H9 (cell line): ENCODE measurements around the gene TP53BP1. TPM values are rescaled to one million over a fixed set of nuclear protein-coding genes. Genes with fewer than 3 reads are reported as not detected.

Experiments
- DNase-seq: peaks from one replicate; pipeline ENCODE4 v3.0.0-alpha.2; 2017
- H2AFZ ChIP-seq: one replicate; pipeline ENCODE4 v1.6.1; 2013; ENCODE audit warnings: mild to moderate bottlenecking, low read length, control low read depth, moderate library complexity
- H2AK5ac ChIP-seq: 2 replicates; pipeline ENCODE4 v1.6.1; 2013; ENCODE audit warnings: low read length, control low read depth, mixed read lengths; ENCODE audit not compliant: insufficient read length
- H2BK120ac ChIP-seq: one replicate; pipeline ENCODE4 v1.6.1; 2013; ENCODE audit warnings: low read depth, mild to moderate bottlenecking, low read length, control low read depth, inconsistent platforms; ENCODE audit not compliant: poor library complexity, severe bottlenecking
- H2BK12ac ChIP-seq: 2 replicates; pipeline ENCODE4 v1.6.1; 2013; ENCODE audit warnings: low read length, control low read depth, mixed read lengths, low read depth; ENCODE audit not compliant: insufficient read length
- H2BK15ac ChIP-seq: 2 replicates; pipeline ENCODE4 v1.6.1; 2013; ENCODE audit warnings: low read depth, low read length, control low read depth
- H2BK20ac ChIP-seq: one replicate; pipeline ENCODE4 v1.6.1; 2013; ENCODE audit warnings: low read depth, mild to moderate bottlenecking, low read length, control low read depth, inconsistent platforms; ENCODE audit not compliant: poor library complexity, severe bottlenecking
- H2BK5ac ChIP-seq: 2 replicates; pipeline ENCODE4 v1.6.1; 2013; ENCODE audit warnings: low read length, control low read depth, mixed read lengths; ENCODE audit not compliant: insufficient read length
- H3K14ac ChIP-seq: 2 replicates; pipeline ENCODE4 v1.6.1; 2013; ENCODE audit warnings: low read length, control low read depth; ENCODE audit not compliant: insufficient read depth
- H3K18ac ChIP-seq: 2 replicates; pipeline ENCODE4 v1.6.1; 2013; ENCODE audit warnings: low read depth, mild to moderate bottlenecking, mixed read lengths, low read length, control low read depth; ENCODE audit not compliant: insufficient read length
- H3K23ac ChIP-seq: 2 replicates; pipeline ENCODE4 v1.6.1; 2013; ENCODE audit warnings: low read length, control low read depth, mixed read lengths, low read depth; ENCODE audit not compliant: insufficient read length
- H3K23me2 ChIP-seq: 2 replicates; pipeline ENCODE4 v1.6.1; 2013; ENCODE audit warnings: low read depth, mild to moderate bottlenecking, mixed read lengths, low read length, control low read depth; ENCODE audit not compliant: insufficient read length, poor library complexity, severe bottlenecking
- H3K27ac ChIP-seq: 2 replicates; pipeline ENCODE4 v1.5.1; 2013; ENCODE audit warnings: low read length, control low read depth, mixed read lengths, low read depth; ENCODE audit not compliant: insufficient read length
- H3K27me3 ChIP-seq: 2 replicates; pipeline ENCODE4 v1.6.1; 2013; ENCODE audit warnings: low read length, control low read depth, inconsistent platforms; ENCODE audit not compliant: insufficient read depth
- H3K4ac ChIP-seq: 2 replicates; pipeline ENCODE4 v1.6.1; 2013; ENCODE audit warnings: low read depth, mild to moderate bottlenecking, control low read depth, inconsistent platforms, low read length, moderate library complexity
- H3K4me1 ChIP-seq: 2 replicates; pipeline ENCODE4 v1.6.1; 2013; ENCODE audit warnings: low read length, control low read depth, inconsistent platforms; ENCODE audit not compliant: insufficient read depth
- H3K4me2 ChIP-seq: 2 replicates; pipeline ENCODE4 v1.6.1; 2013; ENCODE audit warnings: low read length, control low read depth, mixed read lengths; ENCODE audit not compliant: insufficient read length, insufficient read depth
- H3K56ac ChIP-seq: 2 replicates; pipeline ENCODE4 v1.6.1; 2013; ENCODE audit warnings: low read depth, mild to moderate bottlenecking, mixed read lengths, low read length, control low read depth; ENCODE audit not compliant: insufficient read length
- H3K79me1 ChIP-seq: 2 replicates; pipeline ENCODE4 v1.6.1; 2013; ENCODE audit warnings: low read depth, mild to moderate bottlenecking, moderate library complexity, low read length, control low read depth, inconsistent platforms; ENCODE audit not compliant: insufficient read depth, poor library complexity, severe bottlenecking
- H3K79me2 ChIP-seq: 2 replicates; pipeline ENCODE4 v1.6.1; 2013; ENCODE audit warnings: low read length, control low read depth, inconsistent platforms; ENCODE audit not compliant: insufficient read depth
- H3K9ac ChIP-seq: 2 replicates; pipeline ENCODE4 v1.6.1; 2013; ENCODE audit warnings: low read length, control low read depth, mixed read lengths; ENCODE audit not compliant: insufficient read length; ENCODE audit errors: extremely low read depth
- H3K9me3 ChIP-seq: one replicate; pipeline ENCODE4 v1.6.1; 2013; ENCODE audit warnings: low read depth, low read length, inconsistent platforms; ENCODE audit not compliant: control insufficient read depth
- H3T11ph ChIP-seq: one replicate; pipeline ENCODE4 v1.6.1; 2013; ENCODE audit warnings: mild to moderate bottlenecking, low read length, control low read depth, inconsistent platforms
- H4K20me1 ChIP-seq: one replicate; pipeline ENCODE4 v1.6.1; 2013; ENCODE audit not compliant: control insufficient read depth, insufficient read length, insufficient read depth
- H4K5ac ChIP-seq: 2 replicates; pipeline ENCODE4 v1.6.1; 2013; ENCODE audit warnings: low read depth, mild to moderate bottlenecking, mixed read lengths, low read length, control low read depth; ENCODE audit not compliant: insufficient read length
- H4K8ac ChIP-seq: replicated peaks from 2 replicates; pipeline ENCODE4 v1.6.1; 2013; ENCODE audit warnings: low read length, control low read depth, mixed read lengths, low read depth; ENCODE audit not compliant: insufficient read length
- H4K91ac ChIP-seq: 2 replicates; pipeline ENCODE4 v1.6.1; 2013; ENCODE audit warnings: low read depth, mild to moderate bottlenecking, moderate library complexity, mixed read lengths, low read length, control low read depth; ENCODE audit not compliant: insufficient read length
- H3K27ac Mint-ChIP-seq, 3 experiments: 2 replicates in 2 of 3; 3 replicates in 1 of 3; pipeline ENCODE4 v1.8.0; 2020 to 2021; ENCODE audit warnings: mixed read lengths in 3 of 3, mild to moderate bottlenecking in 1 of 3, moderate library complexity in 1 of 3
- H3K27me3 Mint-ChIP-seq: 2 replicates; pipeline ENCODE4 v1.8.0; 2021; ENCODE audit warnings: low read depth, mild to moderate bottlenecking, moderate library complexity, mixed read lengths
- H3K36me3 Mint-ChIP-seq, 3 experiments: 2 replicates in 2 of 3; 3 replicates in 1 of 3; pipeline ENCODE4 v1.8.0; 2020 to 2021; ENCODE audit warnings: low read depth in 3 of 3, mixed read lengths in 3 of 3; ENCODE audit not compliant: insufficient read depth in 1 of 3
- H3K4me1 Mint-ChIP-seq, 2 experiments: 2 replicates each; pipeline ENCODE4 v1.8.0; 2020; ENCODE audit warnings: mixed read lengths in 2 of 2
- H3K4me3 Mint-ChIP-seq, 2 experiments: 2 replicates in 1 of 2; 3 replicates in 1 of 2; pipeline ENCODE4 v1.8.0; 2020 to 2021; ENCODE audit warnings: mild to moderate bottlenecking in 2 of 2, mixed read lengths in 2 of 2, moderate library complexity in 1 of 2
- H3K9me3 Mint-ChIP-seq, 2 experiments: 2 replicates in 1 of 2; 3 replicates in 1 of 2; pipeline ENCODE4 v1.8.0; 2020; ENCODE audit warnings: mild to moderate bottlenecking in 2 of 2, mixed read lengths in 2 of 2, moderate library complexity in 1 of 2
- WGBS: extraction: QIAGEN DNeasy Blood & Tissue Kit; methylation state at CpG from one replicate; pipeline ENCODE4 v1.1.7; 2013; ENCODE audit warnings: missing lambda C conversion rate, low lambda C conversion rate, mixed read lengths; ENCODE audit not compliant: insufficient read length; ENCODE audit errors: extremely low coverage; 5-methylcytosine and 5-hydroxymethylcytosine counted together
- total RNA-seq: library from RNA; stranded (reverse); gene quantifications from 2 replicates; pipeline ENCODE4 v1.2.1, GENCODE V29; 2021
- TF ChIP-seq, protein P1 (sequence below): fragments of 200-600 bp; sonication (generic); conservative IDR thresholded peaks from 3 replicates; pipeline ENCODE4 v1.8.0; 2021; ENCODE audit warnings: antibody characterized with exemption, mild to moderate bottlenecking

The TP53BP1 gene
- total RNA-seq, 1 experiment from 2014 or later, result 81.5 TPM

DNA sequence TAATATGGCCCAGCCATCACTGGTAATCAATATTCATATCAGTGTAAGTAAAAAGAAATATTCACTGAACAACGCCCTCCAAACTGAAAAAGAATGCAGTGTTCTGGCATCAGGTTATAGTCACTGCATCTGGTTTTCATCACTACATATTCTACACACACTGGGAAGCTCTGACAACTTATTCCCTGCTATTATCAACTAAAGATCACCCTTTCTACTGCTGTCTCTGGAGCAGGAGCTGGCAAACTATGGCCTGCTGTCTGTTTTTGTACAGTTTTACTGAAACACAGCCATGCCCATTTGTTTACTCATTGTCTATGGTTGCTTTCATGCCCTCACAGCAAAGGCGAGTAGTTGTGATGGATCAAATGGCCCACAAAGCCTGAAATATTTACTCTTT, 86.8 kb downstream of the TP53BP1 start:
- Histone ChIP-seq H3K23ac (no peak overlapping the region), H2BK20ac (no peak overlapping the region), H4K20me1 (no peaks in the 10 kb centered on the region), H3K23me2 (no peaks in the 10 kb centered on the region), H4K5ac (no peak overlapping the region), H3K27me3 (no peaks in the 10 kb centered on the region), H3K79me2 (no peaks in the 10 kb centered on the region), H3T11ph (no peak overlapping the region), H2AK5ac (no peak overlapping the region), H3K4me2 (no peak overlapping the region), H2BK15ac (no peak overlapping the region), H3K9me3 (no peaks in the 10 kb centered on the region), H3K18ac (no peak overlapping the region), H3K4ac (no peak overlapping the region), H3K27ac (no peak overlapping the region), H2AFZ (no peak overlapping the region), H4K8ac (peak overlapping the region; percentile 18), H2BK5ac (no peak overlapping the region), H3K56ac (no peak overlapping the region), H3K14ac (no peak overlapping the region), H3K4me1 (no peaks in the 10 kb centered on the region), H3K79me1 (no peaks in the 10 kb centered on the region), H2BK12ac (no peak overlapping the region), H3K9ac (no peak overlapping the region), H2BK120ac (no peak overlapping the region), H4K91ac (no peak overlapping the region)
- Mint-ChIP-seq H3K27ac (no peak overlapping the region), H3K4me1 (no peaks in the 10 kb centered on the region), H3K27me3 (no peaks in the 10 kb centered on the region), H3K4me3 (no peak overlapping the region), H3K9me3 (no peaks in the 10 kb centered on the region), H3K36me3 (peaks cover 48 to 92% (median 89%) of the 10 kb centered on the region in 3 experiments)
- WGBS, result no CpG with 5 or more reads among the region's 2 CpGs
- TF ChIP-seq, protein P1, sequence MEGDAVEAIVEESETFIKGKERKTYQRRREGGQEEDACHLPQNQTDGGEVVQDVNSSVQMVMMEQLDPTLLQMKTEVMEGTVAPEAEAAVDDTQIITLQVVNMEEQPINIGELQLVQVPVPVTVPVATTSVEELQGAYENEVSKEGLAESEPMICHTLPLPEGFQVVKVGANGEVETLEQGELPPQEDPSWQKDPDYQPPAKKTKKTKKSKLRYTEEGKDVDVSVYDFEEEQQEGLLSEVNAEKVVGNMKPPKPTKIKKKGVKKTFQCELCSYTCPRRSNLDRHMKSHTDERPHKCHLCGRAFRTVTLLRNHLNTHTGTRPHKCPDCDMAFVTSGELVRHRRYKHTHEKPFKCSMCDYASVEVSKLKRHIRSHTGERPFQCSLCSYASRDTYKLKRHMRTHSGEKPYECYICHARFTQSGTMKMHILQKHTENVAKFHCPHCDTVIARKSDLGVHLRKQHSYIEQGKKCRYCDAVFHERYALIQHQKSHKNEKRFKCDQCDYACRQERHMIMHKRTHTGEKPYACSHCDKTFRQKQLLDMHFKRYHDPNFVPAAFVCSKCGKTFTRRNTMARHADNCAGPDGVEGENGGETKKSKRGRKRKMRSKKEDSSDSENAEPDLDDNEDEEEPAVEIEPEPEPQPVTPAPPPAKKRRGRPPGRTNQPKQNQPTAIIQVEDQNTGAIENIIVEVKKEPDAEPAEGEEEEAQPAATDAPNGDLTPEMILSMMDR, result no peak
- no peak for DNase-seq
